GM20431 (cell line): ENCODE data around the gene NOL6.

Experiments used
- in situ Hi-C: fragments of 300-500 bp; cut with MseI, MboI; formaldehyde crosslinking; loops from one replicate; pipeline ENCODE4 v1.15.0; 2020; ENCODE audit warnings: low sequenced_read_pairs; ENCODE audit not compliant: unreplicated experiment

Gene NOL6

DNA sequence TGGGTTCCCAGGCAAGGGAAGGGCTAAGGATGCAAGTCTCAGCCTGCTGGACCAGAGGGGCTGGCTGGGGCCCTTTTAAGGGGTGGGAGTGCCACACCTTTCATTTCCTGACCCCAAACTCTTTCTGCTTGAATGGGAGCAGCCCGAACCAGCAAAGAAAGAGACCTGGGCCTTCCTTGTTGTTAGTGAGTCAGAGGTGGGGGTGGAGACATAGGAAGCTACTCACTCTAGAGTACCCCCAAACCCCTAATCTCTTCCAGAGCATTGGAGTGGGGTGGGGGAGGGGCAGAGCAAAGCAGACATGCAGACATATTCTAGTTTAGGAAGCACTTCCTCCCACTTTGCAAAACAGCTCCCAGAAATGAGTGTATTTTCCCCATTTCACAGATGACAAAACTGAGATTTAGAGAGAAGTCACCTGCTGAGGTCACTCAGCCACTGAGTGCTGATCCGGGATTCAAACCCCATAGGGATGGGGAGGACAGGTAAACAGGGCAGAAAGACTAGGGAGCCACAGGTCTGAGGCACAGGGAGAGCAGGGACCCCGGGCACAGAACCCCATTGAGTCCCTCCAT is 20.4 kb downstream of the NOL6 start:
- in situ Hi-C loops = no loop called here

DNA sequence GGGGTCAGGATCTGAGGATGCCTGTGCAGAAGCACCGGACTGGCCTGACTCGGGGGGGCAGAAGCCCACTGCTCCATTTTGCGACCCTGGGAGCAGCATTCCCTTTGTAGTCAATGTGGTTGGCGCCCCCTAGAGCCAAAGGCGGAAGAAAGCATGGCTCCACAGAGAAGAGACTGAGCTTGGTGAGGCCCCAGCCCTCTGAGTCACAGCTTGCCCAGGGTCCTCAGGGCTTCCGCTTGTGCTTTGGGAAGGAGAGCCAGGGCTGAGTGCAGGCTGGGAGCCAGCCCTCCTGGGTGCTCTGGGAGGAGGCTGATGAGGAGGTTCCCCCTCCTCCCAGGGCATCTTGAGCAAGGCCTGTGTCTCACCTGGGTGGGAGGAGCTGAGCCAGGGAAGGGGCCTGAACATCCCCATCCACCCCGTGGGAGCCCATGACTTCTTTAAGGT is 20.9 kb downstream of the NOL6 start:
- in situ Hi-C loops = no loop called here

DNA sequence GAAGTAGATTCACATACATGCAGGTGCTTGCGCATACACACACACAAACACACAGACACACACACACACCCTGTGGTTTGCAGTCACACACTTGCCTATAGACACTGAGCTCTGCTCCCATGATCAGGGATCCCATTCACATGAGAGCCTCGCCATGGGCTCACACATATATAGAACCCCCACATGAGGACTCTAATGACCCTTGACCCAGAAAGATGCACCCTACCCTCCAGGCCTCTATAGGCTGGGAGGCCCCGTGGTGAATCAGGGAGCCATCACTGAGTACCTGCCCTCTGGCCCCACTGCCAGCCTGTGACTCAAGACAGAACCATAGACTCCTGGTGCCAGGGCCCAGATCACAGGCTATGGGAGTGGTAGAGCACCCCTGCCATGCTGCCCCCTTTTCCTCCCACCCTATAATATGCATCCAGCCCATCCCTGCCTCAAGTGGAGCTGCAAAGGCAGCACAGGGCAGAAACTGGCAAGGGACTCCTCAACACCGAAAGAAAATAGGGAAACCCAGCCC is 23.0 kb downstream of the NOL6 start:
- in situ Hi-C loops = no loop called here

DNA sequence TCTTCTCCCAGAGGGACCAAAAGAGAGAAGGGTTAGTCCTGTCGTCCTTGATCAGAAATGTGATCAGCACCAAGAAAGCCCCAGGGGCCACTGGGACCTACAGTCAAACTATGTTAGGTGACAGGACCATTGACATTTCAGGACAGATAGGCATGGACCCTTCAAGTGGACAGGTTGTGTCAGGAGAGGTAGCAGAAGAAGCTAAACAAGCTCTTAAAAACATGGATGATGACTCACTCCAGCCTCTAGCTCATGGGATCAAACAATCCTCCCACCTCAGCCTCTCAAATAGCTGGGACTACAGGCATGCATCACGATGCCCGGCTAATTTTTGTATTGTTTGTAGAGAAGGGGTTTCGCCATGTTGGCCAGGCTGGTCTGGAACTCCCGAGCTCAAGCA is 24.0 kb downstream of the NOL6 start:
- in situ Hi-C loops = no loop called here

DNA sequence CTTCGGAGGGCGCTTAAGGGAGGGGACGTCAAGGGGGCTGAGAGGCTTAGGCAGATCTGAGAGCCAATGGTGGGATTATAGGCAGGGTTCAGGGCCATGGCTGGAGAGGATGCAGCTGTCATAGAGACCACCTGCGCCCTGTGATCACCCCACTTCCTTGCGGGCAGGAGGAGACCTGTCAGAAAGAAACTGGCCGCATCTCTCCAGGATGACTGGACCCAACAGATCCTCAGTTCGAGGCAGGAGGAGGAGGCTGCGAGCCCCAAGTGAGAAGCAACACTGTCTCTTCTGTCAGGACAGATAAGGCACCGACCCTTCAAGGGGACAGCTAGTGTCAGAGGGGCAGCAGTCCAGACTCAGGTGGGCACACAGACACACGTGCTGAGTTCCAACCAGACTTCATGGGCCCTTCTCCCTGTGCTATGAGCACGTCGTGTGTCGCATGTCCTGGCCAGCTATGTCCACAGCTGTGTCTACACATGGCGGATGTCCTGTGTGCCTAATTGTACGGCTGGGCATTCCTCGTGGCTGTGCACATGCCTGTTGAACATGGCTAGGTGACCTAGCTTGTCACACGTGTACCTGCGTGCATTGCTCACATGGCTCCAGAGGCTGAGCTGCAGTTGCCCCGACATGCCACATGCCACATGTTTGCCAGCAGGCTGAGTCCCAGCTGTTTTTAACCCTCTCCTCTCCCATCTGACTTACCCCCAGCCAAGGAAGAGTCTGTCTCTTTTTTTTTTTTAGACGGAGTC is 25.7 kb downstream of the NOL6 start:
- in situ Hi-C loops = no loop called here

DNA sequence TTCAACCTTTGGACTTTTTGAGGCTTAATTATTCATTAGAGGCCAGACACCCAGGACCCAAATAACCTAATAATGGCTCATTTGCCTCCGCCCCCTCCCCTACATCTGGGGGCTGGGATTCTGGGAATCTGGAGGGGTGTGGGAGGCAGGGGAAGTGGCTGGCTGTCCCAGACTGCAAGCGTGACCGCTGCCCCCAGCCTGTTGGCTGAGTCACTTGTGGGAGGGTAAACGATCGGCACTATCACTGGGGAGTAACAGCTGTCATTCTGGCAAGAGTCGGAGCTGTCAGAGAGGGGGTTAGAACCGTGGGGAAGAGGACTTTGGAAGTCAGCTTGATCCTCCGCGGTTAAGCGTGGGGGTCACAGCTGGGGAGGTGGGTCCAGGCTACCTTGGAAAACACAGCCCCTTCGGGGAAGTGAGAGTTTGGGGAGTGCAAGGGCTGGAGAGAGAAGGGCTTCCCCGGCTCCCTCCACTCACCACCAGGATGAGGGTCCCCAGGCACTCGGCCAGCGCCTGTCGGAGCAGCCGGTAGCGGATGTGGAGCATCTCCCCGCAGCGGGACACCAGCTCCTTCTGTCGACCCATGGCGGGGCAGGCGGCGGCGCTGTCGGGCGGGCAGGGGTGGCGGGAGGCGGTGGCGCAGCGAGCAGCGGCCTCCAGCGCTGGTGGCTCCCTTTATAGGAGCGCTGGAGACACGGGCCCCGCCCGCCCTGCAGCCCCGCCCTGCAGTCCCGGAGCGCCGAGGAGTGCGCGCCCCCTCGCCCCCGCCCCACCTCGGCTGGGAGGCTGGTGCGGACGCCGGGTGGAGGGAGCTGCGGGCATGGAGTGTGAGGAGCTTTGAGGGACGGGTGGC is 26.6 kb downstream of the NOL6 start, which contains the start of gene AQP3:
Gene AQP3 (minus strand): TSS at position 648 of the 853 bp plus-strand sequence. CDS start 63 bp downstream, at position 585.
- in situ Hi-C loops = no loop called here

DNA sequence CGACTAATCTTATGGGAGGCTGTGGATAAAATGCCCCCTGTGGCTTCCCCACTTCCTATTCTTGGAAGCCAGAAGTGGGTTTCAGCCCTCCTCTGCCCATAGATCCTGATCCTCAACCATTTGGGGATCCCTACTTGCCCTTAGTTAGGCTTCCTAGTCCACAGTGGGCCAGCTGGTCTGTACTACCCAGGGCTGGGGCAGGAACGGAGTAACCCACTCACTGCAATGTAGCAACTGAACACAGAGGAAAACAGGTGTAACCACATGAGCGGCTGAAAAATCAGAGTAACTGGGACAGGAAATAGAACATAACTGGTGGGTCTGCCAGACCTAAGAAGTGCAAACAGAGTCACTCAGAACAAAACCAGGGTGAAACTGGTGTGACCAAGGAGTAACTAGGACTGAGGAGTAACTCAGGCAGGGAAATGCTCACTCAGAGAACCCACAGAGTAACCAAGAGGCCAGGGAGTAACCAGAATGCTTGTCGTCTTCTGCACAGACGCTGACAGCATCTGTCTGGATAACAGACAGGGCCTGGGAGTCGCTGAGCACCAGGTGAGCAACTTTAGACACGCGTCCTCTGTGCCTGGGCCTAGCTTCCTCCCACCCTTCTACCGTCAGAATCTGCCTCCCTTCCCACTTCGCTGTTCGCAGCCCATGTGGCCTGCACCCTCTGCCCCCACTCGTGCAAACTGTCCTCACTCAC is 27.3 kb downstream of the NOL6 start:
- in situ Hi-C loops = no loop called here

DNA sequence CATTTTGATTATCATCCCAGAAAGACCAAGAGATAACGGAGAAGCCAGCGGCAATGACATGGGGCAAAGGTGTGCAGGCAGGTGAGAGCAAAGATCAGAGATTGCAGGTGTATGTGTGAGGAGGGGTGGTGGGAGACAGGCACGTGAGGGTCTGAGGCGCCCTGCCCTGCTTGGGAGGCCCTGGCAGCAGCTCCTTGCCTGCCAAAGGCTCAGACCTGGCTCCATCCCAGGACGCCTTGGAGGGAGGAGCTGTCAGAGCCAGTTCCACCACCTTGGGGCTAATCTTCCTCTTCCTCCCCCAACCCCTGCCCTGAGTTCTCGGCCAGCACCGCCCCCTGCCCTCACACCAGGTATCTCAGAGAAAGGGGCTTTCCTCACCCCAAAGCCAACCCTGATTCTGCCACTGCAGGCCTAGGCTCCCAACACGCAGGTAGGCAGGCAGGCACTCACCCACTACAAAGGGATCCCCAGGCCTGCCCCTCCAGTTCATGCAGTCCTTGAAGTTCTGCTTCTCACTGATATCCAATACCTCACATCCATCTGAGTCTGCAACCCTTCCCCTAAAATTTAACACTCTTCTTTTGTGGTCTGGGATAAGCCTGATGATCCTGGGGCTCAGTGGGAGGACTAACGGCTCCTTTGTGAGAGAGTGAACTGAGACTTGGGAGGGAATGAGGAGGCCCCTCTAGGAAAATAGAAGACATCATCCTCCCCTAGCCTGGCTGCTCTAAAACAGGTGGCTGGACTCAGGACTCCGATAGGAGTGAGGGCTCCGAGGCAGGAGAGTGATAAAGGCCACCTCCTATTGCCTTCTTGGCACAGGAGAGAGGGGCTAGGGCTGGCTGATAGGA is 28.1 kb downstream of the NOL6 start:
- in situ Hi-C loops = no loop called here

DNA sequence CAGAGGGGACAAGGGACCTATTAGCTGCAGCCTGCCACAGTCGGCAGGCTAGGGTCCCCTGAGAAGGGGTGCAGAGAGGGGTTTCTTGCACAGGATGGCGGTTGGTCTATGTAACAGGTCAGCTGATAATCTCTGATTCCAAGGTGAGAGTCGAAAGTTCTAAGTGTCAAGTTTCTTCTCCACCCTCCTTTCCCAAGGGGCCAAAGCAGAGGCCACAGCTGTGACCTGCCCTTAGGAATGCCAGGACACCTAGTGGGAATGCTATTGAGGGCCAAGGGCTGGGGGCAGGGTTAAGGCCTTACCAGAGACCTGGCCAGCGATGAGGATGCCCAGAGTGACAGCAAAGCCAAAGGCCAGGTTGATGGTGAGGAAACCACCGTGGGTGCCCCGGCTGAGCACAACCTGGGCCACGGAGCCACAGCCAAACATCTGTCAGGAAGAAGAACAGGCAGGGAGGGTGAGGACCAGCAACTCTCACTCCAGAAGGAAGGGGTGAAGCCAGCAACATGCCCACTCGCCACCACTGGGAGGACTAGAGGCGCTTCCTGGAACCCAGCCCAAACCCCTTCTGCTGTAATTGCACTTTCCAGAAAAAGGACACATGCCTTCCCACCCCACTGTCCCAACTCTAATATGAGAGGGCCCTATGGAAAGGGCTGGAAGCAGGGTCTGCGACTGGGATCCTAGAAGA is 30.1 kb downstream of the NOL6 start:
- in situ Hi-C loops = no loop called here

DNA sequence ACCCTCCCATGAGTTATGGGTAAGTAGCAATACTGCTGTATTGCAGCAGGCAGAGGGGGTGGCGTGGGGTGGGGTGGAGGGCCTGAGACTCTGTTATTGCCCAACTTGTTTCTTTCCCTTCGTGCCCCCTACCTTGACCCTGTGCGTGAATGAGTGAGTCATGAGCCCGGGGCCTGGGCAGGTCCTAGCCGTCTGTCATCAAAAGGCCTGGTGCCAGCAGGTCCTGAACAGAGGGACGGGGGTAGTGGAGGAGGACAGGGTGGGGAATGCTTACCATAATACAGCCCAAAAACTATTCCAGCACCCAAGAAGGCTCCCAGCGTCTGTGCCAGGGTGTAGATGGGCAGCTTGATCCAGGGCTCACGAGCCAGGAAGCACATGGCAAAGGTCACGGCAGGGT is 30.7 kb downstream of the NOL6 start:
- in situ Hi-C loops = no loop called here

DNA sequence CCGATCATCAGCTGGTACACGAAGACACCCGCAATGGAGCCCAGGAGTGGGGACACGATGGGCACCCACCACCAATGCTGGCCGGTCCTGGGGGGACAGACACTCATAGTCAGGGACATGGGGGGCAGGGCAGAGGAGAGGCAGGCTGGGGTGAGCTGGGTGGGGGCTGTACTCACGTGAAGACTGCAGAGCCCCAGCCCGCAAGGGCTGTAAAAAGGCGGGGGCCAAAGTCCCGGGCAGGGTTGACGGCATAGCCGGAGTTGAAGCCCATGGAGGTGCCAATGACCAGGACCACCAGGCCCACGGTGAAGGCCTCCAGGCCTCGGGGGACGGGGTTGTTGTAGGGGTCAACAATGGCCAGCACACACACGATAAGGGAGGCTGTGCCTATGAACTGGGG is 31.6 kb downstream of the NOL6 start:
- in situ Hi-C loops = no loop called here

DNA sequence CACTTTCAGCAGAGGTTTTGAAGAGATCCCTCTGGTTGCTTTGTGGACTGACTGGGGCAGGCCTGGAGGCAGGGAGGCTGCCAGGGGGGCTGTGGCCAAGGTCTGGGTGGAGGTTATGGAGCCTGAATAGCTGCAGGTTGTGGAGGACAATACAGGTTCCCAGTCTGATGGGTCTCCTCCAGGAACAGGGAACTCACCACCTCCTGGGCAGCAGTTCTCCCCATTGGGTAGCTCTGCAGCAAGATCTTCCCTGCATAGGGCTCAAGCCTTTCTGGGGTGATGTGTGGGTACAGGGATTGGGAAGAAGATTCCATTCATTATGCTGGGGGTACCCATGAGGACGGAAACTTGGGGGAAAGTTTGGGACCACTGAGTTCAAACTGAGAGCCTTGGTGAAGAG is 33.1 kb downstream of the NOL6 start:
- in situ Hi-C loops = no loop called here

DNA sequence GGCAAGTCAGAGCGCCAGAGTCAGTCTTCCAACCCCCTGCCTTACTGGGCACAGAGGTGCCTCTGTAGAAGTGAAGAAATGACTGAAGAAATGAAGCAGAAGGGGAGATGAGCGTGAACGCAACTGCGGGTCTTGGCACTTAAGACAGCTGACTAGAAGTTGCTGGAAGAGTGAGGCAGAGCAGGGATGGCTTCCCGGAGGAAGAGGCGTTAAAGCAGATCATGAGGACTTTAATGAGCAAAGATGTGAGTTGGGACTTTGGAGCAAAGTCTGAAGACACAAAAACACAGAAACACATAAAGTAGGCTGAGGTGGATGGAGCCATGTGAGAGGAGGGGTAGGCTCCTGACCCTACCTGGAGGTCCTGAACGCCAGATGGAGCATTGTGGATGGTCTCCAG is 33.5 kb downstream of the NOL6 start:
- in situ Hi-C loops = no loop called here

DNA sequence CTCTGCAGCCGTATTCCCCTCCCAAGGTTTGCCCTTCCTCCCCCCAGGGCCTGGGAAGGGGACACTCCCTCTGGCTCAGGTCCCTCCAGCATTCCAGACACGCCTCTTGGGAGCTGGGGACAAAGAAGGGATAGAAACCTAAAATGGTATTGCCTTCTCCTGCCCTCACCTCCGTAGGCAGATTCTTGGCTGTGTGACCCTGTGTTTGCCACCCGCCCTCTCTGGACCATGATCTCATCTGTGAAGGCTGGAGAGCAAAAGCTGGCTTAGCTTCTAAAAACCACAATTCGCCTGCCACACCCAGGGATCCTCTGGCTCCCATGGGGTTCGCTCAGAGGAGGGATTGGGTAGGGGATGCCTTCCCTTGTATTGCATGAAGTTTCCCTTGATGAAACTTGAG is 34.0 kb downstream of the NOL6 start:
- in situ Hi-C loops = no loop called here

DNA sequence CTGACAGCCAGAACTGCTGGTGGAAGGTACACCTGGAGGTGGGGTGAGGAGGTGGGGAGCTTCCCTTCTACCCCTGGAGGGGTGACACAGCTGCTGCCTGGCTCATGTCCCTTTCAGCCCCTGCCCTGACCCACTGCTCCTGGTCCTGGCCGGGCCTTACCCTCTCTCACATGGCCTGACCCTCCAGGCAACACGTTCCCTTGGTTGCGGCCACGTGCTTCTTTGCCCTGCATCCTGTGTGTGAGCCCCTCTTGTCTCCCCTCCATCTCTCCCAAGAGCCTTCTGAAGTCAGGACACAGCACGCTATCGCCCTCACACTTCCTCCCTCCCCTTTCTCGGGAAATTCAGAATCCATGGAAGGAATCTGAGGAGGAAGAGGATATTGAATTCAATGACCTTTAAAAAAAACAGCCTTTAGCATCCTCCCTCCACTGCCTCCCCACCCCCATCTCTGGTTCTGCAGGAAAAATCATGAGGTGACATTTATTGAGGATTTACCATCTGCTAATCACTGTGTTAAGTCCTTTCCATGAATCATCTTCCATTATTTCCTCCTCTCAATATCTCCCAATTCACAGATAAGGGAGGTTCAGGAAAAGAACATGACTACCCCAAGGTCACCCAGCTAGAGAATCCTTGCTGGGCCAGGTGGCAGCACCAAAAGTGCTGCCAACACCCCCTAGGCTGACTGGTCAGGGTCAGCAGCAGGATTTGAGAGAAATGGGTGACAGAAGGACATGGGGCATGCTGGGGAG is 34.6 kb downstream of the NOL6 start:
- in situ Hi-C loops = no loop called here

DNA sequence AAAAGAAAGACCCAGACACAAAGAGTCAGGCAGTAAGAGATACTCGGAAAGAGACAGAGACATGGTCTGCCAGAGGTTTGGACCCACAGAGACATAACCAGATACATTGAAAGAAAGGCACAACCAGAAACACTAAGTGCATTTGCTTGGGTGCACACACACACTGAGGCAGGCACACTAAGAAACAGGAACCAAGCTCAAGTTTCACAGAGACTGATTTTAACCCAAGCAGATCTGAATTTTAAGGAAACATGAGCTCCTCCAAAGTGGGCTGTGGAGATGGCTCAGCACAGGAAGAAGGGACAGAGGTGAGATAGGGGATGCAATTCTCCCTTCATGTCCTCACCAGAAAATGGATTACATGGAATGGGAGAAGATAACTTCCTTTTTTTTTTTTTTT is 35.8 kb downstream of the NOL6 start:
- in situ Hi-C loops = no loop called here

DNA sequence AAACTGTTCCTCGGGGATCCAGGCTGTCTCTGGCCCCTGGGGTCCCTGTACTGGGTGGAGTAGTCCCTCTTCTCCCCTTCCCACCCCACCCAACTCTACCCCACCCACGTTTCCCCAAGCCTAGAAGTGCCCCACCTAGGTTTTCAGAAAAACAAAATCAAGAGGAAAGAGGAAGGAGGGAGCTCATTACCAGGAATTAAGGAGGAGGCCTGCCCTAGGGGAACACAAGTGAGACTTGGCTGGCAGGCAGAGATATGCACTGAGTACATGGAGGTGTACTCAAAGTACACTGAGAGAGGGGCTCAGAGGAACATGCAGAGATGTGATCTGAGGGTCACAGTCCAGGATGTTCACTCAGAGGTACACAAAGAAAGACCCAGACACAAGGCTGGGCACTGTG is 36.5 kb downstream of the NOL6 start:
- in situ Hi-C loops = no loop called here

DNA sequence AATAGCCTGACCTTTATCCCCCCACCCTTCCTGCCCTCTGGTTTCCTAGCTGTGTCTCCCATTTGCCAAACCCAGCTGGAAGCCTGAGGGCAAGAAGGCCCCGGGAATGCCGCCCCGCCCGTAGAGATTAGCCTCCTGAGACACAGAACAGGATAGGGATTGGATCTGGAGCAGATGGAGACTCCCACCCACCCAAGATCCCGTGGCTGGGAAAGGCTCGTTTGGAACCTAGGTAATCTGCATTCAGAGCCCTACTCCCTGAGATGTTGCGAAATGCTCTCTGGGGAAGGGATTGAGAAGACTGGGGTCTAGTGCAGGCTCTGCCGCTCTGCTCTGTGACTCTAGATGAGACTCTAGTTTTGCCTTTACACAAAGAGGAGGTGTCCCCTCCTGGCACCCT is 37.3 kb downstream of the NOL6 start:
- in situ Hi-C loops = no loop called here
